HEK293 (cell line): ENCODE measurements around the gene CCDC195.

Experiments
- CTCF ChIA-PET: fragments of 350-600 bp; formaldehyde crosslinking; extraction: SDS; loops from one replicate; lab custom pipeline; 2021; ENCODE audit warnings: antibody characterized with exemption; lab: Yijun Ruan, JAX
- POLR2A ChIA-PET: fragments of 300-600 bp; formaldehyde crosslinking; extraction: SDS; loops from one replicate; lab custom pipeline; 2020; ENCODE audit warnings: antibody characterized with exemption, inconsistent platforms; lab: Yijun Ruan, JAX
- H3K27ac ChIP-seq: fragments of 200-500 bp; sonication (Bioruptor generic); 2 replicates; pipeline ENCODE4 v1.5.1; 2014; ENCODE audit warnings: low read depth, low read length, control low read depth, inconsistent platforms; ENCODE audit errors: extremely low read depth
- H3K36me3 ChIP-seq, 2 experiments: fragments of 200-500 bp in 1 of 2; sonication (Bioruptor generic) in 1 of 2; 1 replicate in 1 of 2; 2 replicates in 1 of 2; pipeline ENCODE4 v1.5.1; 2014 to 2017; ENCODE audit warnings: inconsistent platforms in 2 of 2, low read length in 2 of 2; ENCODE audit not compliant: control insufficient read depth in 2 of 2, insufficient read depth in 1 of 2
- H3K4me1 ChIP-seq: fragments of 200-500 bp; sonication (Bioruptor generic); 2 replicates; pipeline ENCODE4 v1.5.1; 2014; ENCODE audit warnings: mild to moderate bottlenecking, low read length, inconsistent platforms; ENCODE audit not compliant: control insufficient read depth, insufficient read depth
- H3K4me3 ChIP-seq: 2 replicates; pipeline ENCODE4 v1.5.1; 2011; ENCODE audit warnings: low read depth, mild to moderate bottlenecking, control low read depth, low read length, moderate library complexity
- H3K9me3 ChIP-seq: fragments of 200-500 bp; sonication (Bioruptor generic); 2 replicates; pipeline ENCODE4 v1.5.1; 2014; ENCODE audit warnings: low read depth, low read length, inconsistent platforms; ENCODE audit not compliant: control insufficient read depth, insufficient read depth
- KLF7 ChIP-seq: fragments of 450-650 bp; formaldehyde crosslinking; IDR thresholded peaks from 2 replicates; pipeline ENCODE4 v1.5.1; 2016; ENCODE audit warnings: missing biosample characterization, missing genetic modification characterization, borderline replicate concordance
- SP7 ChIP-seq: fragments of 450-650 bp; formaldehyde crosslinking; IDR thresholded peaks from 2 replicates; pipeline ENCODE4 v1.5.1; 2016; ENCODE audit warnings: missing biosample characterization, missing genetic modification characterization
- YY2 ChIP-seq: fragments of 450-650 bp; formaldehyde crosslinking; IDR thresholded peaks from 2 replicates; pipeline ENCODE4 v1.5.1; 2016; ENCODE audit warnings: missing biosample characterization, missing genetic modification characterization
- ZBTB17 ChIP-seq: fragments of 450-650 bp; formaldehyde crosslinking; IDR thresholded peaks from 2 replicates; pipeline ENCODE4 v1.5.1; 2016; ENCODE audit warnings: missing biosample characterization, missing genetic modification characterization
- ZNF112 ChIP-seq: fragments of 450-650 bp; formaldehyde crosslinking; IDR thresholded peaks from 2 replicates; pipeline ENCODE4 v1.5.0; 2017; ENCODE audit warnings: missing biosample characterization, missing genetic modification characterization
- ZNF155 ChIP-seq: fragments of 450-650 bp; formaldehyde crosslinking; IDR thresholded peaks from 2 replicates; pipeline ENCODE4 v1.5.1; 2016; ENCODE audit warnings: missing biosample characterization, missing genetic modification characterization
- ZNF16 ChIP-seq: fragments of 450-650 bp; formaldehyde crosslinking; IDR thresholded peaks from 2 replicates; pipeline ENCODE4 v1.5.1; 2016; ENCODE audit warnings: low read depth, missing biosample characterization, missing genetic modification characterization
- ZNF2 ChIP-seq: fragments of 450-650 bp; formaldehyde crosslinking; IDR thresholded peaks from 2 replicates; pipeline ENCODE4 v1.5.1; 2016; ENCODE audit warnings: missing biosample characterization, missing genetic modification characterization
- ZNF202 ChIP-seq: fragments of 450-650 bp; formaldehyde crosslinking; IDR thresholded peaks from 2 replicates; pipeline ENCODE4 v1.5.1; 2016; ENCODE audit warnings: missing biosample characterization, missing genetic modification characterization, borderline replicate concordance
- ZNF211 ChIP-seq: fragments of 450-650 bp; formaldehyde crosslinking; IDR thresholded peaks from 2 replicates; pipeline ENCODE4 v1.5.1; 2016; ENCODE audit warnings: low read depth, missing biosample characterization, missing genetic modification characterization
- ZNF248 ChIP-seq: fragments of 450-650 bp; formaldehyde crosslinking; IDR thresholded peaks from 2 replicates; pipeline ENCODE4 v1.5.1; 2017; ENCODE audit warnings: missing biosample characterization, missing genetic modification characterization
- ZNF341 ChIP-seq: fragments of 450-650 bp; formaldehyde crosslinking; IDR thresholded peaks from 2 replicates; pipeline ENCODE4; 2016; ENCODE audit warnings: low read depth, missing biosample characterization, missing genetic modification characterization
- ZNF350 ChIP-seq: fragments of 450-650 bp; formaldehyde crosslinking; IDR thresholded peaks from 2 replicates; pipeline ENCODE4 v1.5.0; 2017; ENCODE audit warnings: missing biosample characterization, mild to moderate bottlenecking, missing genetic modification characterization
- ZNF404 ChIP-seq: fragments of 450-650 bp; formaldehyde crosslinking; IDR thresholded peaks from 2 replicates; pipeline ENCODE4 v1.5.1; 2017; ENCODE audit warnings: missing biosample characterization, missing genetic modification characterization
- ZNF529 ChIP-seq: fragments of 450-650 bp; formaldehyde crosslinking; IDR thresholded peaks from 2 replicates; pipeline ENCODE4 v1.5.1; 2017; ENCODE audit warnings: missing genetic modification characterization, missing biosample characterization; ENCODE audit not compliant: insufficient replicate concordance
- ZNF585B ChIP-seq: fragments of 450-650 bp; formaldehyde crosslinking; IDR thresholded peaks from 2 replicates; pipeline ENCODE4 v1.5.1; 2016; ENCODE audit warnings: missing biosample characterization, missing genetic modification characterization
- ZNF623 ChIP-seq: fragments of 450-650 bp; formaldehyde crosslinking; IDR thresholded peaks from 2 replicates; pipeline ENCODE4 v1.5.1; 2016; ENCODE audit warnings: missing biosample characterization, missing genetic modification characterization
- ZNF658 ChIP-seq: fragments of 450-650 bp; formaldehyde crosslinking; IDR thresholded peaks from 2 replicates; pipeline ENCODE4; 2016; ENCODE audit warnings: missing biosample characterization, missing genetic modification characterization
- ZNF777 ChIP-seq: fragments of 450-650 bp; formaldehyde crosslinking; IDR thresholded peaks from 2 replicates; pipeline ENCODE4 v1.5.1; 2017; ENCODE audit warnings: missing biosample characterization, missing genetic modification characterization, borderline replicate concordance
- ZSCAN16 ChIP-seq: fragments of 450-650 bp; formaldehyde crosslinking; IDR thresholded peaks from 2 replicates; pipeline ENCODE4 v1.5.1; 2016; ENCODE audit warnings: missing biosample characterization, missing genetic modification characterization
- ZSCAN23 ChIP-seq: fragments of 450-650 bp; formaldehyde crosslinking; IDR thresholded peaks from 2 replicates; pipeline ENCODE4 v1.5.1; 2016; ENCODE audit warnings: missing biosample characterization, missing genetic modification characterization
- TF ChIP-seq, protein P1 (sequence below): fragments of 450-650 bp; formaldehyde crosslinking; IDR thresholded peaks from 2 replicates; pipeline ENCODE4 v1.5.1; 2017; ENCODE audit warnings: missing biosample characterization, missing genetic modification characterization
- TF ChIP-seq, protein P2 (sequence below): fragments of 450-650 bp; formaldehyde crosslinking; IDR thresholded peaks from 2 replicates; pipeline ENCODE4 v1.5.1; 2016; ENCODE audit warnings: missing biosample characterization, missing genetic modification characterization
- TF ChIP-seq, protein P3 (sequence below): fragments of 450-650 bp; formaldehyde crosslinking; IDR thresholded peaks from 2 replicates; pipeline ENCODE4 v1.5.1; 2016; ENCODE audit warnings: missing biosample characterization, missing genetic modification characterization
- TF ChIP-seq, protein P4 (sequence below): fragments of 450-650 bp; formaldehyde crosslinking; IDR thresholded peaks from 2 replicates; pipeline ENCODE4 v1.5.1; 2017; ENCODE audit warnings: missing biosample characterization, missing genetic modification characterization
- TF ChIP-seq, protein P5 (sequence below): fragments of 450-650 bp; formaldehyde crosslinking; IDR thresholded peaks from 2 replicates; pipeline ENCODE4 v1.5.1; 2016; ENCODE audit warnings: missing biosample characterization, missing genetic modification characterization

CCDC195 gene

DNA sequence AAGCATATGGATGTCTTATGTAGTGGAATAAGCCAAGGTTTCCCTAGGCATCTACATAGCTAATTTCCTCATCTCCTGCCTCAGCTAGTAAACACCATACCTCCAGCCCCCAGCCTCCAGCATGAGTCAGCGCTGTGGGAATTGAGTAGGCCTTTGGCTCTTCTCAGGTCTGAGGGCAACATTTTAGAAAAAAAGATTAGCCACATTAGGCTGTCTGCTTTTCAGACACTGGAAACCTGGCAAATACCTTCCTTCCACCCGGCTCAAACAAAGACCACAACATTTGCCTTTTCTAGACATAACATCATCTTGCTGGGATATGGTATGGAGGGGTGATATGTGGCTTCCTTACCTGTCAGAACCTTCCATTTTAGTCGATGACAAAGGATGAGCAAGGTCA lies 6.1 kb upstream of the CCDC195 start:
- Histone ChIP-seq H3K27ac (no peak overlapping the region), H3K4me1 (no peaks in the 10 kb centered on the region), H3K9me3 (no peaks in the 10 kb centered on the region), H3K36me3 (no peaks in the 10 kb centered on the region), H3K4me3 (no peak overlapping the region)
- POLR2A ChIA-PET, result no interaction called here
- TF ChIP-seq ZNF211 (no peak), ZNF529 (tag by site-specific recombination) (no peak), ZNF777 (tag by site-specific recombination) (no peak), SP7 (no peak), ZNF658 (tag by site-specific recombination) (no peak), ZNF155 (tag by site-specific recombination) (no peak), ZNF16 (tag by site-specific recombination) (no peak), ZSCAN16 (tag by site-specific recombination) (no peak), ZSCAN23 (no peak)
- TF ChIP-seq, protein P1, sequence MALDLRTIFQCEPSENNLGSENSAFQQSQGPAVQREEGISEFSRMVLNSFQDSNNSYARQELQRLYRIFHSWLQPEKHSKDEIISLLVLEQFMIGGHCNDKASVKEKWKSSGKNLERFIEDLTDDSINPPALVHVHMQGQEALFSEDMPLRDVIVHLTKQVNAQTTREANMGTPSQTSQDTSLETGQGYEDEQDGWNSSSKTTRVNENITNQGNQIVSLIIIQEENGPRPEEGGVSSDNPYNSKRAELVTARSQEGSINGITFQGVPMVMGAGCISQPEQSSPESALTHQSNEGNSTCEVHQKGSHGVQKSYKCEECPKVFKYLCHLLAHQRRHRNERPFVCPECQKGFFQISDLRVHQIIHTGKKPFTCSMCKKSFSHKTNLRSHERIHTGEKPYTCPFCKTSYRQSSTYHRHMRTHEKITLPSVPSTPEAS (tag by site-specific recombination), result no peak
- TF ChIP-seq, protein P2, sequence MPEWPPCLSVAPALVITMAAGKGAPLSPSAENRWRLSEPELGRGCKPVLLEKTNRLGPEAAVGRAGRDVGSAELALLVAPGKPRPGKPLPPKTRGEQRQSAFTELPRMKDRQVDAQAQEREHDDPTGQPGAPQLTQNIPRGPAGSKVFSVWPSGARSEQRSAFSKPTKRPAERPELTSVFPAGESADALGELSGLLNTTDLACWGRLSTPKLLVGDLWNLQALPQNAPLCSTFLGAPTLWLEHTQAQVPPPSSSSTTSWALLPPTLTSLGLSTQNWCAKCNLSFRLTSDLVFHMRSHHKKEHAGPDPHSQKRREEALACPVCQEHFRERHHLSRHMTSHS (tag by site-specific recombination), result no peak
- TF ChIP-seq, protein P3, sequence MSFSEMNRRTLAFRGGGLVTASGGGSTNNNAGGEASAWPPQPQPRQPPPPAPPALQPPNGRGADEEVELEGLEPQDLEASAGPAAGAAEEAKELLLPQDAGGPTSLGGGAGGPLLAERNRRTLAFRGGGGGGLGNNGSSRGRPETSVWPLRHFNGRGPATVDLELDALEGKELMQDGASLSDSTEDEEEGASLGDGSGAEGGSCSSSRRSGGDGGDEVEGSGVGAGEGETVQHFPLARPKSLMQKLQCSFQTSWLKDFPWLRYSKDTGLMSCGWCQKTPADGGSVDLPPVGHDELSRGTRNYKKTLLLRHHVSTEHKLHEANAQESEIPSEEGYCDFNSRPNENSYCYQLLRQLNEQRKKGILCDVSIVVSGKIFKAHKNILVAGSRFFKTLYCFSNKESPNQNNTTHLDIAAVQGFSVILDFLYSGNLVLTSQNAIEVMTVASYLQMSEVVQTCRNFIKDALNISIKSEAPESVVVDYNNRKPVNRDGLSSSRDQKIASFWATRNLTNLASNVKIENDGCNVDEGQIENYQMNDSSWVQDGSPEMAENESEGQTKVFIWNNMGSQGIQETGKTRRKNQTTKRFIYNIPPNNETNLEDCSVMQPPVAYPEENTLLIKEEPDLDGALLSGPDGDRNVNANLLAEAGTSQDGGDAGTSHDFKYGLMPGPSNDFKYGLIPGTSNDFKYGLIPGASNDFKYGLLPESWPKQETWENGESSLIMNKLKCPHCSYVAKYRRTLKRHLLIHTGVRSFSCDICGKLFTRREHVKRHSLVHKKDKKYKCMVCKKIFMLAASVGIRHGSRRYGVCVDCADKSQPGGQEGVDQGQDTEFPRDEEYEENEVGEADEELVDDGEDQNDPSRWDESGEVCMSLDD (tag by site-specific recombination), result no peak
- TF ChIP-seq, protein P4, sequence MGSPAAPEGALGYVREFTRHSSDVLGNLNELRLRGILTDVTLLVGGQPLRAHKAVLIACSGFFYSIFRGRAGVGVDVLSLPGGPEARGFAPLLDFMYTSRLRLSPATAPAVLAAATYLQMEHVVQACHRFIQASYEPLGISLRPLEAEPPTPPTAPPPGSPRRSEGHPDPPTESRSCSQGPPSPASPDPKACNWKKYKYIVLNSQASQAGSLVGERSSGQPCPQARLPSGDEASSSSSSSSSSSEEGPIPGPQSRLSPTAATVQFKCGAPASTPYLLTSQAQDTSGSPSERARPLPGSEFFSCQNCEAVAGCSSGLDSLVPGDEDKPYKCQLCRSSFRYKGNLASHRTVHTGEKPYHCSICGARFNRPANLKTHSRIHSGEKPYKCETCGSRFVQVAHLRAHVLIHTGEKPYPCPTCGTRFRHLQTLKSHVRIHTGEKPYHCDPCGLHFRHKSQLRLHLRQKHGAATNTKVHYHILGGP, result no peak
- CTCF ChIA-PET, result interaction anchor here (0.6 kb wide), 2 partner anchors 347 to 914 kb away, joined by 3 read pairs; no protein-coding TSS in a partner anchor

DNA sequence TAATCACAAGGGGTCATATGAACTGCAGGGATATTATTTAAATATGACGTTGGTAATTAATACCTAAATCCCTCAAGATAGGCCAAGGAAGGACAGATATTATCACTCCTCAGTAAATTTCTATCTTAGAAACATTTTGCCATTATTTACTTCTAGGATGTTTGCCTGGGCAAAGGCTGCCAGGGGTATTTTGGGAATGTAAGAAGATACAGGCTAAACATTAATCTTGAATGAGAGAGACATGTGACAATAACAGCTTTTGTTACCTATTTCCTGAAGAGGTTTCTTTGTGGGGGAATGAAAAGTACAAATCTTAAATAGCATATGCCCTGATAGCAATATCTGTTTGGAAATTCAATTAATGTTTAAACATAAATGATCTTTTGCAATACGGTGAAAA lies 756 bp upstream of the CCDC195 start:
- no peaks in the 10 kb centered on the region for H3K4me1 ChIP-seq
- H3K27ac ChIP-seq, result no peak overlapping the region
- H3K4me3 ChIP-seq, result no peak overlapping the region
- H3K36me3 ChIP-seq, result no peaks in the 10 kb centered on the region
- POLR2A ChIA-PET, result no interaction called here
- TF ChIP-seq, protein P5, sequence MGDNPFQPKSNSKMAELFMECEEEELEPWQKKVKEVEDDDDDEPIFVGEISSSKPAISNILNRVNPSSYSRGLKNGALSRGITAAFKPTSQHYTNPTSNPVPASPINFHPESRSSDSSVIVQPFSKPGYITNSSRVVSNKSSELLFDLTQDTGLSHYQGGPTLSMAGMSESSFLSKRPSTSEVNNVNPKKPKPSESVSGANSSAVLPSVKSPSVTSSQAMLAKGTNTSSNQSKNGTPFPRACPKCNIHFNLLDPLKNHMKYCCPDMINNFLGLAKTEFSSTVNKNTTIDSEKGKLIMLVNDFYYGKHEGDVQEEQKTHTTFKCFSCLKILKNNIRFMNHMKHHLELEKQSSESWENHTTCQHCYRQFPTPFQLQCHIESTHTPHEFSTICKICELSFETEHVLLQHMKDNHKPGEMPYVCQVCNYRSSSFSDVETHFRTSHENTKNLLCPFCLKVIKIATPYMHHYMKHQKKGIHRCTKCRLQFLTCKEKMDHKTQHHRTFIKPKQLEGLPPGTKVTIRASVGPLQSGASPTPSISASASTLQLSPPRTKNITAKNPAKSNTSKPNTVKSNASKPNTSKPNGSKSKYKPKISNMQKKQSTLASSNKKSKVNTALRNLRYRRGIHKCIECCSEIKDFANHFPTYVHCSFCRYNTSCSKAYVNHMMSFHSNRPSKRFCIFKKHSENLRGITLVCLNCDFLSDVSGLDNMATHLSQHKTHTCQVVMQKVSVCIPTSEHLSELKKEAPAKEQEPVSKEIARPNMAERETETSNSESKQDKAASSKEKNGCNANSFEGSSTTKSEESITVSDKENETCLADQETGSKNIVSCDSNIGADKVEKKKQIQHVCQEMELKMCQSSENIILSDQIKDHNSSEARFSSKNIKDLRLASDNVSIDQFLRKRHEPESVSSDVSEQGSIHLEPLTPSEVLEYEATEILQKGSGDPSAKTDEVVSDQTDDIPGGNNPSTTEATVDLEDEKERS (tag by site-specific recombination), result no peak
- TF ChIP-seq YY2 (no peak), ZNF2 (tag by site-specific recombination) (no peak), ZNF248 (no peak), KLF7 (no peak), ZNF585B (tag by site-specific recombination) (no peak), ZBTB17 (tag by site-specific recombination) (no peak), ZNF202 (tag by site-specific recombination) (no peak), ZNF623 (tag by site-specific recombination) (no peak), ZNF350 (tag by site-specific recombination) (no peak), ZNF341 (tag by site-specific recombination) (no peak), ZNF112 (tag by site-specific recombination) (no peak), ZNF404 (tag by site-specific recombination) (no peak)
- TF ChIP-seq, all 188 proteins: peak for 0
- H3K9me3 ChIP-seq, result no peaks in the 10 kb centered on the region
- CTCF ChIA-PET, result no interaction called here
